B cell (primary cell): Measurements from ENCODE around the gene CEBPB. TPM values are rescaled to one million over a fixed set of nuclear protein-coding genes. Genes with fewer than 3 reads are reported as not detected.

ENCODE experiments used
- ATAC-seq: fragments of 200-7000 bp; cut with Tn5 transposase; one replicate; pipeline ENCODE4 v1.10.0; 2021; ENCODE audit warnings: low read depth, mild to moderate bottlenecking, moderate number of reproducible peaks, moderate library complexity
- CTCF ChIA-PET: fragments of 350-600 bp; sonication (Branson Sonifier 250); formaldehyde crosslinking; loops from one replicate; lab custom pipeline; 2021; ENCODE audit warnings: antibody characterized with exemption, inconsistent platforms; lab: Charles Lee
- POLR2A ChIA-PET: fragments of 350-600 bp; sonication (Branson Sonifier 250); formaldehyde crosslinking; loops from one replicate; lab custom pipeline; 2021; ENCODE audit warnings: antibody characterized with exemption; lab: Charles Lee
- DNase-seq: peaks from one replicate; pipeline ENCODE4 v3.0.0; 2013
- H2AFZ ChIP-seq: 2 replicates; pipeline ENCODE4 v1.6.1; 2012; ENCODE audit warnings: mild to moderate bottlenecking, low read depth, low read length; ENCODE audit not compliant: insufficient read depth, poor library complexity, severe bottlenecking
- H3K27ac ChIP-seq, 2 donors: 1 replicate in 1 of 2; 2 replicates in 1 of 2; pipeline ENCODE4 v1.5.1; 2012 to 2013; ENCODE audit warnings: low read length in 2 of 2, mild to moderate bottlenecking in 2 of 2, moderate library complexity in 1 of 2
- H3K27me3 ChIP-seq, 4 experiments: fragments of 200-600 bp in 1 of 4; sonication (generic) in 1 of 4; replicated peaks in 1 of 4; 1 replicate in 2 of 4; 2 replicates in 2 of 4; pipeline versions ENCODE4 v1.6.1 to v1.7.0; 2013 to 2016; ENCODE audit warnings: low read length in 3 of 4, mild to moderate bottlenecking in 2 of 4, mixed read lengths in 1 of 4, moderate library complexity in 1 of 4; ENCODE audit not compliant: insufficient read depth in 4 of 4, control insufficient read depth in 3 of 4; ENCODE audit errors: control extremely low read depth in 1 of 4
- H3K36me3 ChIP-seq, 2 experiments: replicated peaks in 1 of 2; 1 replicate in 1 of 2; 2 replicates in 1 of 2; pipeline versions ENCODE4 v1.6.1 to v1.7.1; 2013; ENCODE audit warnings: low read length in 1 of 2; ENCODE audit not compliant: insufficient read depth in 2 of 2, control insufficient read depth in 1 of 2; ENCODE audit errors: control extremely low read depth in 1 of 2, extremely low read depth in 1 of 2
- H3K4me1 ChIP-seq, 2 donors: fragments of 200-600 bp in 1 of 2; sonication (generic) in 1 of 2; 1 replicate in 1 of 2; 2 replicates in 1 of 2; pipeline versions ENCODE4 v1.5.1 to v1.6.1; 2013 to 2017; ENCODE audit warnings: low read length in 2 of 2; ENCODE audit not compliant: control insufficient read depth in 2 of 2, insufficient read depth in 2 of 2
- H3K4me2 ChIP-seq: replicated peaks from 2 replicates; pipeline ENCODE3; 2012; ENCODE audit warnings: mild to moderate bottlenecking, low read depth, low read length; ENCODE audit not compliant: poor library complexity, severe bottlenecking
- H3K4me3 ChIP-seq, 5 experiments: fragments of 200-600 bp in 1 of 5; sonication (generic) in 1 of 5; 1 replicate in 3 of 5; 2 replicates in 2 of 5; pipeline versions ENCODE4 v1.5.1 to v1.7.0; 2011 to 2016; ENCODE audit warnings: low read length in 4 of 5, mild to moderate bottlenecking in 4 of 5, low read depth in 2 of 5, control low read depth in 1 of 5, moderate library complexity in 1 of 5; ENCODE audit not compliant: insufficient read depth in 1 of 5; ENCODE audit errors: control extremely low read depth in 1 of 5, extremely low read depth in 1 of 5
- H3K79me2 ChIP-seq: fragments of 200-600 bp; sonication (generic); one replicate; pipeline ENCODE4 v1.6.0; 2016; ENCODE audit warnings: low read length; ENCODE audit not compliant: control insufficient read depth, insufficient read depth
- H3K9ac ChIP-seq: fragments of 200-600 bp; sonication (generic); 2 replicates; pipeline ENCODE4 v1.6.1; 2017; ENCODE audit warnings: mild to moderate bottlenecking, low read length, moderate library complexity
- H3K9me3 ChIP-seq, 3 donors: one replicate each; pipeline versions ENCODE4 v1.6.1 to v1.7.1; 2013; ENCODE audit warnings: low read length in 2 of 3; ENCODE audit not compliant: control insufficient read depth in 2 of 3, insufficient read depth in 1 of 3; ENCODE audit errors: control extremely low read depth in 1 of 3
- H4K20me1 ChIP-seq: 2 replicates; pipeline ENCODE4 v1.6.0; 2012; ENCODE audit warnings: mild to moderate bottlenecking, low read length; ENCODE audit not compliant: insufficient read depth, control insufficient read depth, poor library complexity, severe bottlenecking
- H3K27ac Mint-ChIP-seq: one replicate; pipeline ENCODE4 v1.8.0; 2021; ENCODE audit warnings: mixed read lengths
- H3K27me3 Mint-ChIP-seq: one replicate; pipeline ENCODE4 v1.8.0; 2021; ENCODE audit warnings: mixed read lengths
- H3K4me1 Mint-ChIP-seq: one replicate; pipeline ENCODE4 v1.8.0; 2021; ENCODE audit warnings: mixed read lengths
- H3K4me3 Mint-ChIP-seq: one replicate; pipeline ENCODE4 v1.8.0; 2021; ENCODE audit warnings: mixed read lengths
- H3K9me3 Mint-ChIP-seq: one replicate; pipeline ENCODE4 v1.8.0; 2022; ENCODE audit warnings: mixed read lengths; ENCODE audit not compliant: insufficient read depth
- EZH2 ChIP-seq: IDR thresholded peaks from 2 replicates; pipeline ENCODE4 v1.6.1; 2012; ENCODE audit warnings: borderline replicate concordance, low read depth, mild to moderate bottlenecking, moderate library complexity, low read length; ENCODE audit not compliant: insufficient read depth, poor library complexity, severe bottlenecking
- WGBS: methylation state at CpG from one replicate; pipeline ENCODE4 v1.1.5; 2013; ENCODE audit warnings: missing lambda C conversion rate; ENCODE audit not compliant: insufficient coverage; 5-methylcytosine and 5-hydroxymethylcytosine counted together
- intact Hi-C: fragments of 100-400 bp; cut with micrococcal nuclease; formaldehyde crosslinking; loops from one replicate; pipeline ENCODE4 v1.10.0; 2022
- polyA plus RNA-seq: library from polyadenylated mRNA; depleted of rRNA; stranded (reverse); fragments of >200 nt; gene quantifications from 2 replicates; pipeline ENCODE4 v1.2.3, GENCODE V29; 2012
- total RNA-seq, 2 donors: library from RNA; stranded (reverse); fragments of 120-200 nt in 1 of 2; gene quantifications; 1 replicate in 1 of 2; 2 replicates in 1 of 2; pipeline versions ENCODE4 v1.2.3 to v1.2.4, GENCODE V29; 2013 to 2022
- TF ChIP-seq, protein P1 (sequence below): fragments of 200-600 bp; IDR thresholded peaks from one replicate; pipeline ENCODE4 v1.8.0; 2022; ENCODE audit warnings: antibody characterized with exemption, mild to moderate bottlenecking

CEBPB gene
- total and polyA plus RNA-seq, 2 donors (not counting 1 experiment from before 2014, with no cell fraction given), result 25.8 to 28.7 TPM

DNA sequence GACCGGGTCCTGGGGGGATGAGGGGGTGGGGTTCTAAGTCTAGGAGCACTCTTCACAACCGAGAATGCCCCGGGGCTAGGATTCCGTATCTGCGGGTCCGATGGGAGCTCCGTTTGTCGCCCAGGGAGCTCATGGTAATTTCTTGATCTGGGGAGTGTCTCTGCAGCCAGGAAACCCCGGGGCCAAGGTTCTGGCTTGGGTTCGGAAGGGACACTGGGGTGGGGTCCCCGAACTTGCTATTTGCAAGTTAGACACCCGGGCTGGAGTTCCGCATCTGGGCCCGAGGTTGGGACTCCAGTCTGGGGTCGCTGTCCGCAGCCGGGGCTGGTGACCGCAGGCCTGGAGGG is 37.5 kb upstream of the CEBPB start:
- H3K4me1 Mint-ChIP-seq, result peaks cover 43% of the 10 kb centered on the region
- peaks cover 46% of the 10 kb centered on the region for H3K79me2 ChIP-seq
- DNase-seq, result no peak

More for the DNA sequence above, 37.5 kb upstream of the CEBPB start:
- peak overlapping the region; percentile 90 for H3K4me2 ChIP-seq
- WGBS, result 1% methylated on average over 18 of the region's 18 CpGs
- H3K27me3 ChIP-seq, result no peaks in the 10 kb centered on the region
- H3K9me3 ChIP-seq, result no peaks in the 10 kb centered on the region
- H3K27ac ChIP-seq, result peak overlapping the region; percentile 59 to 85
- peak overlapping the region; percentile 71 to 96 (median 87) for H3K4me3 ChIP-seq
- H3K36me3 ChIP-seq, result peaks cover 0 to 7% of the 10 kb centered on the region in 2 experiments
- intact Hi-C loops, result loop anchor here (1.0 kb wide), 2 partner anchors 13 to 40 kb away; partner anchors contain the start of gene UBE2V1
- H4K20me1 ChIP-seq, result peaks cover 11% of the 10 kb centered on the region
- Mint-ChIP-seq H3K27ac (peak overlapping the region; percentile 86), H3K27me3 (no peaks in the 10 kb centered on the region), H3K4me3 (peak overlapping the region; percentile 77), H3K9me3 (no peaks in the 10 kb centered on the region)
- no peak for ATAC-seq
- ChIA-PET CTCF (interaction anchor here (0.7 to 6.8 kb wide), 13 partner anchors 9 to 174 kb away, joined by 3 to 40 read pairs (median 7); partner anchors contain the start of gene UBE2V1), POLR2A (interaction anchor here (1.2 to 2.3 kb wide), 4 partner anchors 13 to 218 kb away, joined by 3 to 10 read pairs (median 7); partner anchors contain the start of gene RNF114)
- H3K4me1 ChIP-seq, result peaks cover 18 to 24% of the 10 kb centered on the region in 2 donors
- TF ChIP-seq, protein P1, sequence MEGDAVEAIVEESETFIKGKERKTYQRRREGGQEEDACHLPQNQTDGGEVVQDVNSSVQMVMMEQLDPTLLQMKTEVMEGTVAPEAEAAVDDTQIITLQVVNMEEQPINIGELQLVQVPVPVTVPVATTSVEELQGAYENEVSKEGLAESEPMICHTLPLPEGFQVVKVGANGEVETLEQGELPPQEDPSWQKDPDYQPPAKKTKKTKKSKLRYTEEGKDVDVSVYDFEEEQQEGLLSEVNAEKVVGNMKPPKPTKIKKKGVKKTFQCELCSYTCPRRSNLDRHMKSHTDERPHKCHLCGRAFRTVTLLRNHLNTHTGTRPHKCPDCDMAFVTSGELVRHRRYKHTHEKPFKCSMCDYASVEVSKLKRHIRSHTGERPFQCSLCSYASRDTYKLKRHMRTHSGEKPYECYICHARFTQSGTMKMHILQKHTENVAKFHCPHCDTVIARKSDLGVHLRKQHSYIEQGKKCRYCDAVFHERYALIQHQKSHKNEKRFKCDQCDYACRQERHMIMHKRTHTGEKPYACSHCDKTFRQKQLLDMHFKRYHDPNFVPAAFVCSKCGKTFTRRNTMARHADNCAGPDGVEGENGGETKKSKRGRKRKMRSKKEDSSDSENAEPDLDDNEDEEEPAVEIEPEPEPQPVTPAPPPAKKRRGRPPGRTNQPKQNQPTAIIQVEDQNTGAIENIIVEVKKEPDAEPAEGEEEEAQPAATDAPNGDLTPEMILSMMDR, result no peak
- TF ChIP-seq EZH2, result no peak
- H3K9ac ChIP-seq, result peak overlapping the region; percentile 85
- peak overlapping the region; percentile 76 for H2AFZ ChIP-seq
